ENCODE measurements around the gene FCN3. TPM values are rescaled to one million over a fixed set of nuclear protein-coding genes. Genes with fewer than 3 reads are reported as not detected.

Gene FCN3
- total RNA-seq, 1 donor from 2014 or later, result not detected

- no peak for DNase-seq (ENCODE audit: low read depth)
- no peak for TF ChIP-seq CTCF (conservative IDR thresholded peaks at IDR 0.05; ENCODE audit: low read depth, low read length)
- peak overlapping the region; percentile 34 for H3K4me3 ChIP-seq (ENCODE audit: low read depth, low read length)
These were observed 23.7 kb downstream of the FCN3 start for GRCh38 chr1:27350663-27351540.

DNA sequence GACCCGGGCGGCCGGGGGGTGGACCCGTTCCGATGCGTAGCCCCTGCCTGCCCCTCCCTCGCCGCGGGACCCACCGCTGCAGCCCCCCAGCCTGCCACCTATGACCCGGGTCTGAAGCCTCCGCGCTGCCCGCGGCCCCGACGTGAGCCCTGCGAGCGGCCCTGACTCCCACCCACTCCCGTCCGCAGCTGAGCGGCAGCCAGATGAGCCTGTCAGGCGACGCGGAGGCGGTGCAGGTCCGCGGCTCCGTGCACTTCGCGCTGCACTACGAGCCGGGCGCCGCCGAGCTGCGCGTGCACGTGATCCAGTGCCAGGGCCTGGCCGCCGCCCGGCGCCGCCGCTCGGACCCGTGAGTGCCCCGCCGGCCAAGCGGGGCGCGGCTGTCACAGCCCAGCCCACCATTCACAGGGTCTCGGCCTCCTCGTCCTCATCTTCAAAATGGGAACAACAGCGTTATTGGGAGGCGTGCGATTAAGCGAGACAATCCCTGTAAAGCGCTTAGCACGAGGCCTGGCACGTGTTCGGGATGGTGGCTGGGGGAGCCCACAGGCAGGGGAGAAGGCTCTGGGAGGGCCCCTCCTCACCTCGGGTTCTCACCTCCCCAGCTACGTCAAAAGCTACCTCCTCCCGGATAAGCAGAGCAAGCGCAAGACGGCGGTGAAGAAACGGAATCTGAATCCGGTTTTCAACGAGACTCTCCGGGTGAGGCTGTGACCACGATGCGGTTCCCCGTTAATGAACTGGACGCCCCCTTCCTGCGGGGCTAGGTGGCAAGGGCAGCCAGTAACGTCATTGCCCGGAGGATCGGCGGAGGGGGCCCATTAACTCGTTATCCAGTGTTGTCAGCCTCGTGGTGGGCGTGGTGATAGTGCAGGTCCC, 24.6 kb downstream of the FCN3 start:
- DNase-seq (ENCODE audit: low read depth), result no peak
- H3K4me3 ChIP-seq (ENCODE audit: low read depth, low read length), result peak overlapping the region; percentile 56
- no peak for TF ChIP-seq CTCF (conservative IDR thresholded peaks at IDR 0.05; ENCODE audit: low read depth, low read length)

DNA sequence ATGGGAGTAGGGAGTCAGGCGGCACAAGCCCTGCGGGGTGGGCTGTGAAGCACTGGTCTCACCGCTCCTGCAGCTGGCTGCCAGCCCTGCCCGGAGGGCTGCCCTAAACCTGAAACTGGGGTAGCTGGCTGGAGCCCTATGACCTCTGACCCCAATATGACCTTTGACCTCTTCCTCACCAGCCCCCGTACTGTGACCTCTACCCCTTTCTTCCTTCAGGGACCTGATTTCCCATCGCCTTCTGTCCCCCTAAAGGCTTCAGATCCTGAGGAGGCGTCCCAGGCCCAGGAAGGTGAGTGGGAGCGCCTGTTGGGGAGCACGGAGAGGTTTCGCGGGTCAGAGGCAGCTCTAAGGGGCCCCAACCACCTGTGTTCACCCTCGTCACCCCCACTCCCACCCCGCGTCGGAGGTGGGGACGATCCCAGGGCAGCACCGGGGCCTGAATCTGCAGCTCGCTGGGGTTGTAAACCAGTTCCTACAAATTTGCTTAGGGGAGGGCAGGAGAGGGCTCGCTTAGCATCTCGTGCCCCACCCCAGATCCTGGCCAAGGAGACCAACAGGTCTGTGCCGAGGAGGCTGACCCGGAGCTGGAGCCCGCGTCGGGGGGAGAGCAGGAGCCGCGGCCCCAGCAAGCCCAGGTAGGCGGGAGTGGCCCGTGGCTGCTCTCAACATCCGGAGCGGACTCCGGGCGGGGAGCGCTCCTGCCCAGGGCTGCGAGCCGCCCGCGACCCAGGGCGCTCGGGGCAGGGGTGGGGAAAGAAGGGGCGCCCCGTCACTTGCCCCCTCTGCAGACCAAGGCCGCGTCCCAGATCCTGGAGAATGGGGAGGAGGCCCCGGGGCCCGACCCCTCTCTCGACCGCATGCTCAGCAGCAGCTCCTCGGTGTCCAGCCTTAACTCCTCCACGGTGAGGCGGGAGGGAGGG, 25.5 kb downstream of the FCN3 start:
- no peak for TF ChIP-seq CTCF (conservative IDR thresholded peaks at IDR 0.05; ENCODE audit: low read depth, low read length)
- no peak for DNase-seq (ENCODE audit: low read depth)

GRCh38 chr1:27346991-27347624, 27.5 kb downstream of the FCN3 start:
- no peak for DNase-seq (ENCODE audit: low read depth)
- TF ChIP-seq CTCF (conservative IDR thresholded peaks at IDR 0.05; ENCODE audit: low read depth, low read length), result no peak
- H3K4me3 ChIP-seq (ENCODE audit: low read depth, low read length), result no peak overlapping the region

More for the DNA sequence above, 25.5 kb downstream of the FCN3 start:
- H3K4me3 ChIP-seq (ENCODE audit: low read depth, low read length), result peak overlapping the region; percentile 56

GRCh38 chr1:27346357-27346756, 28.3 kb downstream of the FCN3 start:
- DNase-seq (ENCODE audit: low read depth), result no peak
- no peak overlapping the region for H3K4me3 ChIP-seq (ENCODE audit: low read depth, low read length)
- TF ChIP-seq CTCF (conservative IDR thresholded peaks at IDR 0.05; ENCODE audit: low read depth, low read length), result no peak

- no peak for DNase-seq (ENCODE audit: low read depth)
- no peak for TF ChIP-seq CTCF (conservative IDR thresholded peaks at IDR 0.05; ENCODE audit: low read depth, low read length)
- no peak overlapping the region for H3K4me3 ChIP-seq (ENCODE audit: low read depth, low read length)
These were observed 29.4 kb downstream of the FCN3 start for GRCh38 chr1:27345272-27345671.

All from epithelial cell of proximal tubule (primary cell).